ENCODE results near the gene PRXL2A. TPM values are rescaled to one million over a fixed set of nuclear protein-coding genes. Genes with fewer than 3 reads are reported as not detected.

The PRXL2A gene
- total and polyA plus RNA-seq, 3 donors from 2014 or later: 102 to 106 (median 104) TPM

GRCh38 chr10:80465451-80465835 is 57.1 kb downstream of the PRXL2A start:
- WGBS, 2 donors: 29 to 45% methylated on average over 2 to 3 of the region's 3 CpGs
- Histone ChIP-seq H3K4me3 (no peak overlapping the region), H3K9me3 (no peaks in the 10 kb centered on the region), H3K4me1 (peaks cover 84% of the 10 kb centered on the region), H3K36me3 (ENCODE audit: low read depth, missing control alignments) (no peaks in the 10 kb centered on the region), H3K27ac (peak overlapping the region; percentile 75 to 86), H3K27me3 (no peaks in the 10 kb centered on the region)
- TF ChIP-seq CTCF (IDR thresholded peaks at IDR 0.05) (no peak), POLR2A (IDR thresholded peaks at IDR 0.05) (no peak)
- intact Hi-C loops (cut with DNase I; ENCODE audit: low total_unique reads): no loop called here
- no peak for DNase-seq

- Histone ChIP-seq H3K9me3 (no peaks in the 10 kb centered on the region), H3K27ac (peak overlapping the region; percentile 75 to 86), H3K4me3 (no peak overlapping the region), H3K4me1 (peaks cover 83% of the 10 kb centered on the region), H3K27me3 (no peaks in the 10 kb centered on the region), H3K36me3 (ENCODE audit: low read depth, missing control alignments) (no peaks in the 10 kb centered on the region)
- intact Hi-C loops (cut with DNase I; ENCODE audit: low total_unique reads): no loop called here
- TF ChIP-seq POLR2A (IDR thresholded peaks at IDR 0.05) (no peak), CTCF (IDR thresholded peaks at IDR 0.05) (no peak)
- no peak for DNase-seq
- WGBS, 2 donors: 88% methylated on average over 10 of the region's 10 CpGs
Measured at GRCh38 chr10:80465839-80466590, 57.7 kb downstream of the PRXL2A start.

GRCh38 chr10:80466724-80467326 is 58.5 kb downstream of the PRXL2A start:
- no peaks in the 10 kb centered on the region for H3K9me3 ChIP-seq
- 66 to 69% methylated on average over 10 of the region's 10 CpGs for WGBS, 2 donors
- intact Hi-C loops (cut with DNase I; ENCODE audit: low total_unique reads): no loop called here
- no peak for DNase-seq
- no peak overlapping the region for H3K4me3 ChIP-seq
- no peaks in the 10 kb centered on the region for H3K36me3 ChIP-seq (ENCODE audit: low read depth, missing control alignments)
- H3K27me3 ChIP-seq: no peaks in the 10 kb centered on the region
- TF ChIP-seq POLR2A (IDR thresholded peaks at IDR 0.05): no peak
- TF ChIP-seq CTCF (IDR thresholded peaks at IDR 0.05): no peak
- H3K27ac ChIP-seq: peak overlapping the region; percentile 73 to 86
- H3K4me1 ChIP-seq: peaks cover 82% of the 10 kb centered on the region

GRCh38 chr10:80468002-80468401 is 59.7 kb downstream of the PRXL2A start:
- Histone ChIP-seq H3K36me3 (ENCODE audit: low read depth, missing control alignments) (no peaks in the 10 kb centered on the region), H3K27ac (peak overlapping the region; percentile 73 to 86), H3K4me3 (no peak overlapping the region), H3K4me1 (peaks cover 77% of the 10 kb centered on the region), H3K27me3 (no peaks in the 10 kb centered on the region), H3K9me3 (no peaks in the 10 kb centered on the region)
- intact Hi-C loops (cut with DNase I; ENCODE audit: low total_unique reads): no loop called here
- 42 to 44% methylated on average over 6 of the region's 6 CpGs for WGBS, 2 donors
- peak; percentile 67 for DNase-seq
- TF ChIP-seq CTCF (IDR thresholded peaks at IDR 0.05) (no peak), POLR2A (IDR thresholded peaks at IDR 0.05) (no peak)
